Keratinocyte (primary cell): ENCODE data around the gene SNX13.

Experiments
- EZH2 ChIP-seq: IDR thresholded peaks from one replicate; pipeline ENCODE4 v1.6.1; 2012; ENCODE audit warnings: inconsistent platforms, mild to moderate bottlenecking, low read length, moderate library complexity
- TF ChIP-seq, protein P1 (sequence below), 3 experiments: IDR thresholded peaks in 1 of 3; conservative IDR thresholded peaks in 1 of 3; optimal IDR thresholded peaks in 1 of 3; 2 replicates in 2 of 3; 3 replicates in 1 of 3; pipeline versions ENCODE3 to v1.5.1; 2011; ENCODE audit warnings: low read length in 3 of 3, mild to moderate bottlenecking in 3 of 3, moderate library complexity in 2 of 3, control low read depth in 1 of 3, inconsistent platforms in 1 of 3; ENCODE audit not compliant: insufficient read depth in 2 of 3; ENCODE audit errors: extremely low read depth in 1 of 3

DNA sequence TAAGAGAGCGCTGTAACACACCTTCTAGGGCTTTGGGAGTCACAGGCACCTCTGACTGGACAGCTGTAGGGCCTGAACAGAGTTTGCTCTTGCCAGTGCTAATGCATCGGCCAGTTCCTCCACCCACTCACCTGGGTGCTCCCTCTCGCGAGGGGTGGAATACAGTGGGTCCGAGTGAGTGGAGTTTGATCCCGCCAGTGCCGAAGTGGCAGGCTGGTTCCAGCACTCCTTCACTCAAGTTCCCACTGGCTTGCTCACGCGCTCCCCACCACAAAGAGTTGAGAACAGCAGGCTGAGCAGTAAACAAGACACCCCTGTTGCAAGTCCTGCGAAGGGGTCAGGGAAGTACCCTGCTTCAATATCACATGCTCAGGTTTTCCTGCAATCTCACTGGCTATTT, 91.8 kb downstream of the SNX13 start:
- no peak for TF ChIP-seq EZH2
- TF ChIP-seq, protein P1, sequence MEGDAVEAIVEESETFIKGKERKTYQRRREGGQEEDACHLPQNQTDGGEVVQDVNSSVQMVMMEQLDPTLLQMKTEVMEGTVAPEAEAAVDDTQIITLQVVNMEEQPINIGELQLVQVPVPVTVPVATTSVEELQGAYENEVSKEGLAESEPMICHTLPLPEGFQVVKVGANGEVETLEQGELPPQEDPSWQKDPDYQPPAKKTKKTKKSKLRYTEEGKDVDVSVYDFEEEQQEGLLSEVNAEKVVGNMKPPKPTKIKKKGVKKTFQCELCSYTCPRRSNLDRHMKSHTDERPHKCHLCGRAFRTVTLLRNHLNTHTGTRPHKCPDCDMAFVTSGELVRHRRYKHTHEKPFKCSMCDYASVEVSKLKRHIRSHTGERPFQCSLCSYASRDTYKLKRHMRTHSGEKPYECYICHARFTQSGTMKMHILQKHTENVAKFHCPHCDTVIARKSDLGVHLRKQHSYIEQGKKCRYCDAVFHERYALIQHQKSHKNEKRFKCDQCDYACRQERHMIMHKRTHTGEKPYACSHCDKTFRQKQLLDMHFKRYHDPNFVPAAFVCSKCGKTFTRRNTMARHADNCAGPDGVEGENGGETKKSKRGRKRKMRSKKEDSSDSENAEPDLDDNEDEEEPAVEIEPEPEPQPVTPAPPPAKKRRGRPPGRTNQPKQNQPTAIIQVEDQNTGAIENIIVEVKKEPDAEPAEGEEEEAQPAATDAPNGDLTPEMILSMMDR (optimal IDR thresholded peaks at IDR 0.05 in 1 of 3, IDR thresholded peaks at IDR 0.05 in 1 of 3, conservative IDR thresholded peaks at IDR 0.05 in 1 of 3; ENCODE audit: extremely low read depth in 1 of 3, insufficient read depth in 2 of 3, low read length in 3 of 3) = no peak
